ENCODE measurements around the gene STK35.

DNA sequence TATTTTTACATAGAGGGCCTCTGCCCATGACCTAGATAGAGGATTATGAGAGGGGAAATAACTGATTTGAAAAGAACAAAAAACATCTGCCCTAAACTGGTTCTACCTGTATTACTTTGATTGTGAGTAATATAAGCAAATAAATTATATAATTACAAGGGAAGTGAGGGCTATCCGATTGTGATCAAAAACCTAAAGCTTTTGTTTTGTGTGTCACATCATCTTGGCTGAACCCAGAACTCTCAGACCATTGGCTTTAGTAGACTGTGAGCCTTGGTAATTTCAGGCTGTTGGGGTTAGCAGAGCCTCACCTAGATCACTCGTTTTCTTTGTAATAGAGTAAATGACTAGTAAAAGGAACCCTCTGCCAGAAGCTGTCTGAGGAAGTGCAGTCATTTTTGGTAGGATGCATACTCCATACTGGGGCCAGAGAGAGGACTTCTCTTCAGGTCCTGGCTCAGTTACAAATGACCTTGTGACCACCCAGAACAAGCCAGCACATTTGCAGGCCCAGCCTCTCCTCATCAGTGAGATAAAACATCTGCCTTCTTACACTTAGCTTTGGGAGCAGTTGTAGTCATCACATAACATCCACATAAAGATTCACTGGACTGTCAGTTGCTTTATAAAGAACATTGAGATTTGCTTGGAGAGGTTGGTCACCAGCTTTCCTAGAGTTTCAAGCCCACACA, 13.5 kb downstream of the STK35 start:
- TF ChIP-seq, protein P1, sequence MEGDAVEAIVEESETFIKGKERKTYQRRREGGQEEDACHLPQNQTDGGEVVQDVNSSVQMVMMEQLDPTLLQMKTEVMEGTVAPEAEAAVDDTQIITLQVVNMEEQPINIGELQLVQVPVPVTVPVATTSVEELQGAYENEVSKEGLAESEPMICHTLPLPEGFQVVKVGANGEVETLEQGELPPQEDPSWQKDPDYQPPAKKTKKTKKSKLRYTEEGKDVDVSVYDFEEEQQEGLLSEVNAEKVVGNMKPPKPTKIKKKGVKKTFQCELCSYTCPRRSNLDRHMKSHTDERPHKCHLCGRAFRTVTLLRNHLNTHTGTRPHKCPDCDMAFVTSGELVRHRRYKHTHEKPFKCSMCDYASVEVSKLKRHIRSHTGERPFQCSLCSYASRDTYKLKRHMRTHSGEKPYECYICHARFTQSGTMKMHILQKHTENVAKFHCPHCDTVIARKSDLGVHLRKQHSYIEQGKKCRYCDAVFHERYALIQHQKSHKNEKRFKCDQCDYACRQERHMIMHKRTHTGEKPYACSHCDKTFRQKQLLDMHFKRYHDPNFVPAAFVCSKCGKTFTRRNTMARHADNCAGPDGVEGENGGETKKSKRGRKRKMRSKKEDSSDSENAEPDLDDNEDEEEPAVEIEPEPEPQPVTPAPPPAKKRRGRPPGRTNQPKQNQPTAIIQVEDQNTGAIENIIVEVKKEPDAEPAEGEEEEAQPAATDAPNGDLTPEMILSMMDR (conservative IDR thresholded peaks at IDR 0.05; ENCODE audit: low read depth, low read length) = no peak
- TF ChIP-seq EZH2 (IDR thresholded peaks at IDR 0.05; ENCODE audit: low read length, unreplicated experiment) = no peak
